HG03354 (cell line): Measurements from ENCODE around the gene LIN7B.

Experiments used
- ATAC-seq: cut with Tn5 transposase; IDR thresholded peaks from one replicate; pipeline ENCODE4 v1.9.1; 2021; ENCODE audit warnings: mild to moderate bottlenecking; ENCODE audit not compliant: unreplicated experiment, poor library complexity, severe bottlenecking

Gene LIN7B

GRCh38 chr19:49094505-49095482 lies 19.4 kb upstream of the LIN7B start:
- no peak for ATAC-seq

- ATAC-seq = no peak
Measured at GRCh38 chr19:49097453-49098288, 16.5 kb upstream of the LIN7B start.

- ATAC-seq = no peak
Measured at GRCh38 chr19:49098795-49099194, 15.4 kb upstream of the LIN7B start.

GRCh38 chr19:49101160-49101559 lies 13.0 kb upstream of the LIN7B start:
- ATAC-seq = no peak

GRCh38 chr19:49102303-49102702 lies 11.9 kb upstream of the LIN7B start:
- no peak for ATAC-seq

GRCh38 chr19:49103331-49104085 lies 10.7 kb upstream of the LIN7B start:
- ATAC-seq = no peak

- no peak for ATAC-seq
Measured at GRCh38 chr19:49104229-49104864, 9.8 kb upstream of the LIN7B start.

- no peak for ATAC-seq
Measured at GRCh38 chr19:49106648-49107135, 7.5 kb upstream of the LIN7B start.

- no peak for ATAC-seq
Measured at GRCh38 chr19:49107625-49108459, 6.3 kb upstream of the LIN7B start.

GRCh38 chr19:49109051-49109450 lies 5.1 kb upstream of the LIN7B start:
- ATAC-seq = no peak

- no peak for ATAC-seq
Measured at GRCh38 chr19:49109569-49110233, 4.5 kb upstream of the LIN7B start.

GRCh38 chr19:49110567-49110966 lies 3.6 kb upstream of the LIN7B start:
- no peak for ATAC-seq

- ATAC-seq = no peak
Measured at GRCh38 chr19:49111218-49111998, 2.8 kb upstream of the LIN7B start.

GRCh38 chr19:49114630-49115363 lies 627 bp downstream of the LIN7B start:
- peak; percentile 4 for ATAC-seq

- no peak for ATAC-seq
Measured at GRCh38 chr19:49116544-49116943, 2.4 kb downstream of the LIN7B start.

GRCh38 chr19:49117677-49118564 lies 3.8 kb downstream of the LIN7B start:
- ATAC-seq = no peak
